Upper lobe of right lung (tissue), 1 donor: Measurements from ENCODE around the gene HEG1. TPM values are rescaled to one million over a fixed set of nuclear protein-coding genes. Genes with fewer than 3 reads are reported as not detected.

ENCODE experiments used
- ATAC-seq: fragments of 200-7000 bp; cut with Tn5 transposase; one replicate; pipeline ENCODE4 v1.9.1; 2020; ENCODE audit warnings: mild to moderate bottlenecking, moderate library complexity
- DNase-seq: peaks from one replicate; pipeline ENCODE4 v3.0.0-alpha.2; 2020
- H3K27ac ChIP-seq: fragments of 200-600 bp; one replicate; pipeline ENCODE4 v1.8.0; 2022
- H3K27me3 ChIP-seq: fragments of 200-600 bp; one replicate; pipeline ENCODE4 v1.8.0; 2022; ENCODE audit warnings: mild to moderate bottlenecking
- H3K36me3 ChIP-seq: fragments of 200-600 bp; one replicate; pipeline ENCODE4 v1.8.0; 2022
- H3K4me1 ChIP-seq: fragments of 200-600 bp; one replicate; pipeline ENCODE4 v1.8.0; 2022
- H3K4me3 ChIP-seq: fragments of 200-600 bp; one replicate; pipeline ENCODE4 v1.8.0; 2022; ENCODE audit warnings: mild to moderate bottlenecking
- H3K9me3 ChIP-seq: fragments of 200-600 bp; one replicate; pipeline ENCODE4 v1.8.0; 2022
- CTCF ChIP-seq: fragments of 200-600 bp; IDR thresholded peaks from one replicate; pipeline ENCODE4 v1.8.0; 2022; ENCODE audit warnings: antibody characterized with exemption
- intact Hi-C: fragments of 100-400 bp; cut with DNase I; formaldehyde crosslinking; loops from one replicate; pipeline ENCODE4 v1.11.0; 2022
- total RNA-seq: library from RNA; stranded (reverse); fragmentation: NEBNext Ultra II Directional; extraction: Animal tissue kit (Norgen Biotek cat#: 25700); gene quantifications from one replicate; pipeline ENCODE4 v1.2.1, GENCODE V29; 2021
- donor health status: DM: no; HTN: yes; CAD: no; lungs with severe emphysema.

The HEG1 gene
- total RNA-seq, 1 donor from 2014 or later = 234 TPM

DNA sequence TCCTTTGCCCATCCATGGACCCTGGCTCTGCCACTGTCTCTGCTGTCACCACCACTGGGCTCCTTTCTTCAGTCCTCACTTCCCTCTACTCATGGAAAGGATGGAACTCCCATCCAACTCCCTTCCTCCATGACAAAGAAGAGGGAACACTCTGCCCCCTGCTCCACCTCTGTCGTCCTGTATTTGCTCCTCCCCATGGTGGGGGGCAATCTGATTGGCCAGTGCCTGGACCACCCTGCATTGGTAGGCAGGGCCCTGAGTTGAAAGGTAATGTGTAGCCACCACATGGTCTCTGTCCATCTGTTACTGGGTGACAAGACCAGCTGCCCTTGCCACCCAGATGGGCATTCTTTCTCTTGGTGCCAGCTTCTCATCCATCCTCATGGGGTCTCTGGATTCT lies 20.7 kb upstream of the HEG1 start:
- no peak for TF ChIP-seq CTCF
- Histone ChIP-seq H3K27me3 (no peaks in the 10 kb centered on the region), H3K4me1 (no peaks in the 10 kb centered on the region), H3K9me3 (no peaks in the 10 kb centered on the region), H3K4me3 (no peak overlapping the region), H3K27ac (no peak overlapping the region), H3K36me3 (no peaks in the 10 kb centered on the region)
- DNase-seq (no peak), ATAC-seq (no peak)
- intact Hi-C loops = no loop called here

DNA sequence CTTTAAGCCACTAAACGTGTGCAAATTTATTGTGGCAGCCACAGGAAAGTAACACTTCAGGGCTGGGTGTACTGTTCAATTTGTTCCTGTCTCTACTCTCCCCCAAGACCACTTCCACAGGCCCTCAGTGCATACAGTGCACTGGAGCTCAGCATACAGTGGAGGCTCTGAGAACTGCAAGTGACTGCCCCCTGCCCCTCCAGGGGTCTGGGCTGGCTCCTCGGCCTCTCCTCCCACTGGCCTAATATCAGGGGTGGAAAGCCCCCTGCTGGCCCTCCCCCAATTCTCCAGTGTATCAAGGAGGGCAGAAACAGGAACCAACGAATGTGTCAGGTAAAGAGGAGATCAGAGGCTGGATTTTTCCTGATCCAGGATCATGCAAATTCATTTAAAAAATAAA lies 19.9 kb upstream of the HEG1 start:
- TF ChIP-seq CTCF = no peak
- H3K27me3 ChIP-seq = no peaks in the 10 kb centered on the region
- intact Hi-C loops = no loop called here
- no peaks in the 10 kb centered on the region for H3K36me3 ChIP-seq
- H3K9me3 ChIP-seq = no peaks in the 10 kb centered on the region
- ATAC-seq (peak; percentile 31), DNase-seq (no peak)
- no peak overlapping the region for H3K4me3 ChIP-seq
- H3K27ac ChIP-seq = no peak overlapping the region
- no peaks in the 10 kb centered on the region for H3K4me1 ChIP-seq

DNA sequence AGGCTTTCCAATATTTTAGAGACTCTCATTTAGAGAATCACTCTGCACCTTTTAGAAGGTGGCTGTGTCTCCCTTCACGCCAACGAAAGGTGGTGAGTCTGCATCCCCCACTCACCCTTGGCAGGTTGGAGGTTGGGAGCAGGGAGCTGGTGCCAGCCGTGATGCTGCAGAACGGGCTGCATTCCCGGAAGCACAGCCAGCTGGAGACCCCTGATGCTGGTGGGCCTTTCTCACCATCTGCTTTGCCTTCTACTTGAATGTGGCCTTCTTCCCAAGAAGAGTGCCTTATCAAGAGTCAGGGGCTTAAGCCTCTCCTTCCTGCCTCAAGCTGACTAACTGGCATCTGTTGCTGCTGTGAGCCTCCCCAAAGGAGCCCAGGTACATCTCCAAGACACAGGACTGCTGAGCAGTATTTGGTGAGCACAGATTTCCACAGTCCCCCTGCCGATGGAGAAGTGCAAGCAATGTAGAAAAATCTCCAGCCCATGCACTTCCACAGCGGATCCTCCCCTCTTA lies 17.7 kb upstream of the HEG1 start:
- Histone ChIP-seq H3K36me3 (no peaks in the 10 kb centered on the region), H3K9me3 (no peaks in the 10 kb centered on the region), H3K27ac (no peak overlapping the region), H3K4me1 (no peaks in the 10 kb centered on the region), H3K4me3 (no peak overlapping the region), H3K27me3 (no peaks in the 10 kb centered on the region)
- intact Hi-C loops = no loop called here
- DNase-seq (no peak), ATAC-seq (no peak)
- no peak for TF ChIP-seq CTCF

DNA sequence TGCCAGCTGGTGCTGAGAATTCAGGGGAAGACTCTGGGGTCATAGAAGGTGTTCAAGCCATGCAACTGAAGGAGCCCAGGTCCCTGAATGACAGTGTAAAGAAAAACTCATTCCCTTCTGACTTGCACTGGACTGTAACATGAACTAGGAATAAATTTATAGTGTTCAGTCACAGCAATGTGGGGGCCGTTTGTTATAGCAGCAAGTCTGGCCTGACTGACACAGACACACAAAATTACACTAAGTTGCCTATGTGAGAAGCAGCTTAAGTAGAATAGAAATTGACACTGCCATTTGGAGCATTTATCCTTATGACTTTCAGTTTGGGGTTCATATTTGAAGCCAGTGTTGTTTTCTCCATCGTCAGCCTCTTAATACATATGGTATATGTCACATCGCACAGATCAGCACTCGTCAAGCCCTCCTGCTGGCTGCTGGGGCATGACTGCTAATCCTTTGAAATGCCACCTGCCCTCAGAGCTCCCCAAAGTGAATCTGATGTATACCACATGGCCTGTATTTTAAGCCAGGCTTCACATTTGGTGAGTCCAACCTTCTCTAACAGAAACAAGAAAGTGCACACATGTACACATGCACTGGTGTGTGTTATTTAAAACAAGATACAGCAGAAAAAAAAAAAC lies 17.1 kb upstream of the HEG1 start:
- Histone ChIP-seq H3K27ac (no peak overlapping the region), H3K36me3 (no peaks in the 10 kb centered on the region), H3K4me3 (no peak overlapping the region), H3K9me3 (no peaks in the 10 kb centered on the region), H3K27me3 (no peaks in the 10 kb centered on the region), H3K4me1 (no peaks in the 10 kb centered on the region)
- TF ChIP-seq CTCF = no peak
- no peak for ATAC-seq
- intact Hi-C loops = no loop called here
- DNase-seq = no peak

DNA sequence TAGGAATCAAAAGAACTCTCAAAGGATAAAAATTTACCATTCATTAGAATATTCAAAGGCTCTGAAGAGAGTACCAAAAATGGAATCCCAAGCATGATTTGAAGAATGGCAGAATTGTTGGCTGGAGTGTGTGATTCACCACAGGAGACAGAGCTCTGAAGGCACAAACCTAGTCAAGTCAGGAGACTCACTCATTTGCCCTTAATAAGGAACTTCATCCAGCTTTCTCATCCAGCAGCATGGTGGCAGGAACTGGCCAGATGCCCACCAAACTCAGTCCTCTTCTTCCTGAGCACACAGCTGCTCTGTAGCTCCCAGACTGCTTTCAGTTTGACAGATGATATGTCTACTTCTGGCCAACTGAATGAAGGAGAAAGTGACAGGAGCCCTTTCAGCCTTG lies 16.5 kb upstream of the HEG1 start:
- TF ChIP-seq CTCF = no peak

More for the DNA sequence above, 16.5 kb upstream of the HEG1 start:
- no peak for ATAC-seq
- no peaks in the 10 kb centered on the region for H3K36me3 ChIP-seq
- no peak overlapping the region for H3K27ac ChIP-seq
- no peaks in the 10 kb centered on the region for H3K4me1 ChIP-seq
- no peaks in the 10 kb centered on the region for H3K9me3 ChIP-seq
- H3K4me3 ChIP-seq = no peak overlapping the region
- intact Hi-C loops = no loop called here
- no peak for DNase-seq
- no peaks in the 10 kb centered on the region for H3K27me3 ChIP-seq
